Prostate gland (tissue), 2 donors: ENCODE results near the gene TPP1.

Experiments
- POLR2A ChIP-seq: fragments of 450-650 bp; IDR thresholded peaks from one replicate; pipeline ENCODE4 v1.6.1; 2016; ENCODE audit warnings: antibody characterized with exemption, mild to moderate bottlenecking
- POLR2AphosphoS5 ChIP-seq: sonication (generic); formaldehyde crosslinking; IDR thresholded peaks from one replicate; pipeline ENCODE4 v1.6.1; 2017; ENCODE audit warnings: antibody characterized with exemption
- TF ChIP-seq, protein P1 (sequence below), 4 experiments: fragments of 200-600 bp in 2 of 4; fragments of 450-650 bp in 2 of 4; sonication (generic) in 2 of 4; IDR thresholded peaks; 1 replicate in 3 of 4; 2 replicates in 1 of 4; pipeline ENCODE4 v1.5.1; 2016 to 2019; ENCODE audit warnings: antibody characterized with exemption in 4 of 4, mild to moderate bottlenecking in 2 of 4, moderate library complexity in 2 of 4

DNA sequence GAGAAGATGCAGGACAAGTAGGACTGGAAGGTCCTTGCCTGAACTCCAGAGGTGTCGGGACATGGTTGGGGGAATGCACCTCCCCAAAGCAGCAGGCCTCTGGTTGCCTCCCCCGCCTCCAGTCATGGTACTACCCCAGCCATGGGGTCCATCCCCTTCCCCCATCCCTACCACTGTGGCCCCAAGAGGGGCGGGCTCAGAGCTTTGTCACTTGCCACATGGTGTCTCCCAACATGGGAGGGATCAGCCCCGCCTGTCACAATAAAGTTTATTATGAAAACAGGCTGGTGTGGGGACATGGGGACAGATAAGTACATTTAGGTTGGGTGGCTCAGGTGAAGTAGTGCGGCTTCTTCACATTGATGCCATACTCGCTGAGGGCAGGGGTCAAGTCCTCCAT lies 8.6 kb downstream of the TPP1 start:
- TF ChIP-seq, protein P1, sequence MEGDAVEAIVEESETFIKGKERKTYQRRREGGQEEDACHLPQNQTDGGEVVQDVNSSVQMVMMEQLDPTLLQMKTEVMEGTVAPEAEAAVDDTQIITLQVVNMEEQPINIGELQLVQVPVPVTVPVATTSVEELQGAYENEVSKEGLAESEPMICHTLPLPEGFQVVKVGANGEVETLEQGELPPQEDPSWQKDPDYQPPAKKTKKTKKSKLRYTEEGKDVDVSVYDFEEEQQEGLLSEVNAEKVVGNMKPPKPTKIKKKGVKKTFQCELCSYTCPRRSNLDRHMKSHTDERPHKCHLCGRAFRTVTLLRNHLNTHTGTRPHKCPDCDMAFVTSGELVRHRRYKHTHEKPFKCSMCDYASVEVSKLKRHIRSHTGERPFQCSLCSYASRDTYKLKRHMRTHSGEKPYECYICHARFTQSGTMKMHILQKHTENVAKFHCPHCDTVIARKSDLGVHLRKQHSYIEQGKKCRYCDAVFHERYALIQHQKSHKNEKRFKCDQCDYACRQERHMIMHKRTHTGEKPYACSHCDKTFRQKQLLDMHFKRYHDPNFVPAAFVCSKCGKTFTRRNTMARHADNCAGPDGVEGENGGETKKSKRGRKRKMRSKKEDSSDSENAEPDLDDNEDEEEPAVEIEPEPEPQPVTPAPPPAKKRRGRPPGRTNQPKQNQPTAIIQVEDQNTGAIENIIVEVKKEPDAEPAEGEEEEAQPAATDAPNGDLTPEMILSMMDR (IDR thresholded peaks at IDR 0.05), result no peak
- TF ChIP-seq POLR2A (no peak), POLR2AphosphoS5 (no peak)
